ENCODE results near the gene IFNAR1. TPM values are rescaled to one million over a fixed set of nuclear protein-coding genes. Genes with fewer than 3 reads are reported as not detected.
A peak's percentile ranks its signal among the peaks of the same experiment; 100 is the strongest.

Gene IFNAR1
- total and polyA plus RNA-seq, 9 of the 15 experiments (the other 6 are each of a cell fraction or from before 2014, with no cell fraction given): 8.6 to 31.8 (median 14.8) TPM

GRCh38 chr21:33324291-33325221 lies at the start of gene IFNAR1 (continued):
- TF ChIP-seq, protein P1, sequence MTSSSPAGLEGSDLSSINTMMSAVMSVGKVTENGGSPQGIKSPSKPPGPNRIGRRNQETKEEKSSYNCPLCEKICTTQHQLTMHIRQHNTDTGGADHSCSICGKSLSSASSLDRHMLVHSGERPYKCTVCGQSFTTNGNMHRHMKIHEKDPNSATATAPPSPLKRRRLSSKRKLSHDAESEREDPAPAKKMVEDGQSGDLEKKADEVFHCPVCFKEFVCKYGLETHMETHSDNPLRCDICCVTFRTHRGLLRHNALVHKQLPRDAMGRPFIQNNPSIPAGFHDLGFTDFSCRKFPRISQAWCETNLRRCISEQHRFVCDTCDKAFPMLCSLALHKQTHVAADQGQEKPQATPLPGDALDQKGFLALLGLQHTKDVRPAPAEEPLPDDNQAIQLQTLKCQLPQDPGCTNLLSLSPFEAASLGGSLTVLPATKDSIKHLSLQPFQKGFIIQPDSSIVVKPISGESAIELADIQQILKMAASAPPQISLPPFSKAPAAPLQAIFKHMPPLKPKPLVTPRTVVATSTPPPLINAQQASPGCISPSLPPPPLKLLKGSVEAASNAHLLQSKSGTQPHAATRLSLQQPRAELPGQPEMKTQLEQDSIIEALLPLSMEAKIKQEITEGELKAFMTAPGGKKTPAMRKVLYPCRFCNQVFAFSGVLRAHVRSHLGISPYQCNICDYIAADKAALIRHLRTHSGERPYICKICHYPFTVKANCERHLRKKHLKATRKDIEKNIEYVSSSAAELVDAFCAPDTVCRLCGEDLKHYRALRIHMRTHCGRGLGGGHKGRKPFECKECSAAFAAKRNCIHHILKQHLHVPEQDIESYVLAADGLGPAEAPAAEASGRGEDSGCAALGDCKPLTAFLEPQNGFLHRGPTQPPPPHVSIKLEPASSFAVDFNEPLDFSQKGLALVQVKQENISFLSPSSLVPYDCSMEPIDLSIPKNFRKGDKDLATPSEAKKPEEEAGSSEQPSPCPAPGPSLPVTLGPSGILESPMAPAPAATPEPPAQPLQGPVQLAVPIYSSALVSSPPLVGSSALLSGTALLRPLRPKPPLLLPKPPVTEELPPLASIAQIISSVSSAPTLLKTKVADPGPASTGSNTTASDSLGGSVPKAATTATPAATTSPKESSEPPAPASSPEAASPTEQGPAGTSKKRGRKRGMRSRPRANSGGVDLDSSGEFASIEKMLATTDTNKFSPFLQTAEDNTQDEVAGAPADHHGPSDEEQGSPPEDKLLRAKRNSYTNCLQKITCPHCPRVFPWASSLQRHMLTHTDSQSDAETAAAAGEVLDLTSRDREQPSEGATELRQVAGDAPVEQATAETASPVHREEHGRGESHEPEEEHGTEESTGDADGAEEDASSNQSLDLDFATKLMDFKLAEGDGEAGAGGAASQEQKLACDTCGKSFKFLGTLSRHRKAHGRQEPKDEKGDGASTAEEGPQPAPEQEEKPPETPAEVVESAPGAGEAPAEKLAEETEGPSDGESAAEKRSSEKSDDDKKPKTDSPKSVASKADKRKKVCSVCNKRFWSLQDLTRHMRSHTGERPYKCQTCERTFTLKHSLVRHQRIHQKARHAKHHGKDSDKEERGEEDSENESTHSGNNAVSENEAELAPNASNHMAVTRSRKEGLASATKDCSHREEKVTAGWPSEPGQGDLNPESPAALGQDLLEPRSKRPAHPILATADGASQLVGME (CRISPR knock-in tag; IDR thresholded peaks at IDR 0.05): peak; percentile 79; the same call in 1 of the 2 replicates
- peak; percentile 93 for TF ChIP-seq POLR2G (IDR thresholded peaks at IDR 0.05; ENCODE audit: low read depth, low read length)
- TF ChIP-seq ZC3H11A (IDR thresholded peaks at IDR 0.05; ENCODE audit: low read depth, low read length): no peak
- TF ChIP-seq SIX5 (IDR thresholded peaks at IDR 0.05; ENCODE audit: borderline replicate concordance in 1 of 2, insufficient read depth in 1 of 2, low read depth in 1 of 2, low read length in 2 of 2): no peak
- TF ChIP-seq NONO (IDR thresholded peaks at IDR 0.05; ENCODE audit: low read depth in 2 of 2, low read length in 1 of 2): peak in 1 of 2 experiments; percentile 72; a peak in 2 of 4 replicates
- TF ChIP-seq SMAD1 (IDR thresholded peaks at IDR 0.05; ENCODE audit: low read depth, low read length, partially characterized antibody): no peak
- TF ChIP-seq TOE1 (IDR thresholded peaks at IDR 0.05; ENCODE audit: borderline replicate concordance): 0 out of 2 replicates have a peak, but pooled peaks have one; percentile 49
- TF ChIP-seq TOE1 (CRISPR knock-in tag; IDR thresholded peaks at IDR 0.05; ENCODE audit: borderline replicate concordance, low read depth): no peak
- TF ChIP-seq ZNF140 (CRISPR knock-in tag; IDR thresholded peaks at IDR 0.05): no peak
- no peak for TF ChIP-seq NCOA4 (IDR thresholded peaks at IDR 0.05; ENCODE audit: partially characterized antibody)
- peak; percentile 90 for TF ChIP-seq GTF2E2 (tag; IDR thresholded peaks at IDR 0.05)
- TF ChIP-seq, protein P2, sequence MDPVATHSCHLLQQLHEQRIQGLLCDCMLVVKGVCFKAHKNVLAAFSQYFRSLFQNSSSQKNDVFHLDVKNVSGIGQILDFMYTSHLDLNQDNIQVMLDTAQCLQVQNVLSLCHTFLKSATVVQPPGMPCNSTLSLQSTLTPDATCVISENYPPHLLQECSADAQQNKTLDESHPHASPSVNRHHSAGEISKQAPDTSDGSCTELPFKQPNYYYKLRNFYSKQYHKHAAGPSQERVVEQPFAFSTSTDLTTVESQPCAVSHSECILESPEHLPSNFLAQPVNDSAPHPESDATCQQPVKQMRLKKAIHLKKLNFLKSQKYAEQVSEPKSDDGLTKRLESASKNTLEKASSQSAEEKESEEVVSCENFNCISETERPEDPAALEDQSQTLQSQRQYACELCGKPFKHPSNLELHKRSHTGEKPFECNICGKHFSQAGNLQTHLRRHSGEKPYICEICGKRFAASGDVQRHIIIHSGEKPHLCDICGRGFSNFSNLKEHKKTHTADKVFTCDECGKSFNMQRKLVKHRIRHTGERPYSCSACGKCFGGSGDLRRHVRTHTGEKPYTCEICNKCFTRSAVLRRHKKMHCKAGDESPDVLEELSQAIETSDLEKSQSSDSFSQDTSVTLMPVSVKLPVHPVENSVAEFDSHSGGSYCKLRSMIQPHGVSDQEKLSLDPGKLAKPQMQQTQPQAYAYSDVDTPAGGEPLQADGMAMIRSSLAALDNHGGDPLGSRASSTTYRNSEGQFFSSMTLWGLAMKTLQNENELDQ (CRISPR knock-in tag; IDR thresholded peaks at IDR 0.05; ENCODE audit: borderline replicate concordance): peak; percentile 73; the same call in 1 of the 2 replicates
- TF ChIP-seq CHCHD3 (CRISPR knock-in tag; IDR thresholded peaks at IDR 0.05): peak; percentile 79; the same call in 1 of the 2 replicates
- TF ChIP-seq, protein P3, sequence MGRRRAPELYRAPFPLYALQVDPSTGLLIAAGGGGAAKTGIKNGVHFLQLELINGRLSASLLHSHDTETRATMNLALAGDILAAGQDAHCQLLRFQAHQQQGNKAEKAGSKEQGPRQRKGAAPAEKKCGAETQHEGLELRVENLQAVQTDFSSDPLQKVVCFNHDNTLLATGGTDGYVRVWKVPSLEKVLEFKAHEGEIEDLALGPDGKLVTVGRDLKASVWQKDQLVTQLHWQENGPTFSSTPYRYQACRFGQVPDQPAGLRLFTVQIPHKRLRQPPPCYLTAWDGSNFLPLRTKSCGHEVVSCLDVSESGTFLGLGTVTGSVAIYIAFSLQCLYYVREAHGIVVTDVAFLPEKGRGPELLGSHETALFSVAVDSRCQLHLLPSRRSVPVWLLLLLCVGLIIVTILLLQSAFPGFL (CRISPR knock-in tag; IDR thresholded peaks at IDR 0.05): no peak
- TF ChIP-seq KLF16 (IDR thresholded peaks at IDR 0.05): no peak
- TF ChIP-seq SMAD3 (CRISPR knock-in tag; conservative IDR thresholded peaks at IDR 0.05): no peak
- peak; percentile 91 for TF ChIP-seq BHLHE40 (IDR thresholded peaks at IDR 0.05; ENCODE audit: low read length)
- TF ChIP-seq CBFA2T2 (conservative IDR thresholded peaks at IDR 0.05): no peak
